Hepatocyte (in vitro differentiated cells): Measurements from ENCODE around the gene HTR2B.

Experiments
- EZH2 ChIP-seq: fragments of 200-600 bp; sonication (generic); IDR thresholded peaks from 2 replicates; pipeline ENCODE4 v1.6.1; 2016; ENCODE audit warnings: antibody characterized with exemption, mild to moderate bottlenecking, borderline replicate concordance
- EZH2phosphoT487 ChIP-seq: fragments of 200-600 bp; sonication (generic); IDR thresholded peaks from one replicate; pipeline ENCODE4 v1.6.1; 2018; ENCODE audit warnings: antibody characterized with exemption, mild to moderate bottlenecking, low read depth, moderate library complexity; ENCODE audit not compliant: unreplicated experiment, severe bottlenecking
- TF ChIP-seq, protein P1 (sequence below): fragments of 200-600 bp; sonication (generic); IDR thresholded peaks from 2 replicates; pipeline ENCODE4 v1.5.1; 2016; ENCODE audit warnings: antibody characterized with exemption, mild to moderate bottlenecking; ENCODE audit not compliant: poor library complexity

GRCh38 chr2:231129216-231129615 is 4.4 kb upstream of the HTR2B start:
- TF ChIP-seq, protein P1, sequence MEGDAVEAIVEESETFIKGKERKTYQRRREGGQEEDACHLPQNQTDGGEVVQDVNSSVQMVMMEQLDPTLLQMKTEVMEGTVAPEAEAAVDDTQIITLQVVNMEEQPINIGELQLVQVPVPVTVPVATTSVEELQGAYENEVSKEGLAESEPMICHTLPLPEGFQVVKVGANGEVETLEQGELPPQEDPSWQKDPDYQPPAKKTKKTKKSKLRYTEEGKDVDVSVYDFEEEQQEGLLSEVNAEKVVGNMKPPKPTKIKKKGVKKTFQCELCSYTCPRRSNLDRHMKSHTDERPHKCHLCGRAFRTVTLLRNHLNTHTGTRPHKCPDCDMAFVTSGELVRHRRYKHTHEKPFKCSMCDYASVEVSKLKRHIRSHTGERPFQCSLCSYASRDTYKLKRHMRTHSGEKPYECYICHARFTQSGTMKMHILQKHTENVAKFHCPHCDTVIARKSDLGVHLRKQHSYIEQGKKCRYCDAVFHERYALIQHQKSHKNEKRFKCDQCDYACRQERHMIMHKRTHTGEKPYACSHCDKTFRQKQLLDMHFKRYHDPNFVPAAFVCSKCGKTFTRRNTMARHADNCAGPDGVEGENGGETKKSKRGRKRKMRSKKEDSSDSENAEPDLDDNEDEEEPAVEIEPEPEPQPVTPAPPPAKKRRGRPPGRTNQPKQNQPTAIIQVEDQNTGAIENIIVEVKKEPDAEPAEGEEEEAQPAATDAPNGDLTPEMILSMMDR: no peak
- TF ChIP-seq EZH2 (no peak), EZH2phosphoT487 (no peak)
